Measurements from ENCODE around the gene JAG1. TPM values are rescaled to one million over a fixed set of nuclear protein-coding genes. Genes with fewer than 3 reads are reported as not detected.

JAG1 gene
- polyA plus RNA-seq, 3 donors = 0.70 to 6.8 (median 0.85) TPM

DNA sequence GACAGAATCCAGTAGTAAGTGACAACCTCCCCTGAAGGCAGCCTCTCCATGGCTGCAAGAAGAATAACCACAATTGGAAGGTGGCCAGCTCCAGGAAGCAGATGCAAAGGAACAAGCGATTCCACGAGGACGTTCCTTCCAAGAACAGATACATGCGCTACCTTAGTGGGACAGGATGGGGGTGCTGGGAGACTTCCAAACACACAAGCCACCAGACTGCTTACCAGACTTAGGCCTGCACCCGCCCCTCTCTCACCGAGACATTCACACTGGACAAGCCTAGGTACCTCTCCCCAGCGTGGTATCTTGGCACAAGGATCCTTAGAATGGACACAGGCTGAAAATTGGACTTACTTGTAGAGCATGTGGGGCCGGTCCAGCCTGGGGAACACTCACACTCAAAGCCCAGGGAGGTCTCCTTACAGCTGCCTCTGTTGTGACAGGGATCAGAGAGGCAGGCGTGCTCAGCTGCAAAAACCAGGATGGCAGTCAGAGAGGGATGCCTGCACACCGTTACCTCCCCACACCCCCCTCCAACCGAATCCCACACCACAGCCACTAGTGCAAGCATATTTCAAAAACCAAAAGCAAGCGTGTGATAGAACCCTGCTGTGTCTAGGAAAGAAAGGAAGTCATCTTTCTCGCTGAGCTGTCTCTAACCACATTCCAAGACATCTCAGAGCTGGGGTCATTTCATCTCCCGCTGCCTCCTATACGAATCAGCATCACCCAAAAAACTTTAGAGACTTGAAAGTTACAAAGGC lies 22.4 kb downstream of the JAG1 start:
- H2AFZ ChIP-seq (ENCODE audit: insufficient read depth, low read depth, low read length, poor library complexity, severe bottlenecking) = no peak overlapping the region
- Mint-ChIP-seq H3K4me3 (no peak overlapping the region), H3K27ac (no peak overlapping the region), H3K27me3 (ENCODE audit: low read depth in 3 of 3) (peaks cover 0 to 3% (median 2%) of the 10 kb centered on the region in 3 donors), H3K36me3 (peaks cover 87 to 93% of the 10 kb centered on the region in 2 donors), H3K9me3 (peaks cover 0 to 2% (median 0%) of the 10 kb centered on the region in 7 donors), H3K4me1 (no peaks in the 10 kb centered on the region)
- no peak overlapping the region for H3K4me3 ChIP-seq (replicated peaks in 1 of 3; ENCODE audit: low read depth in 2 of 3, low read length in 3 of 3)
- H3K9me3 ChIP-seq (replicated peaks in 1 of 2; ENCODE audit: control insufficient read depth in 1 of 2, insufficient read depth in 1 of 2, low read length in 2 of 2) = no peaks in the 10 kb centered on the region
- no peak overlapping the region for H3K4me2 ChIP-seq (replicated peaks; ENCODE audit: extremely low read depth, low read length, poor library complexity, severe bottlenecking)
- no peak overlapping the region for H3K9ac ChIP-seq (ENCODE audit: insufficient read depth, low read length, poor library complexity, severe bottlenecking)
- peaks cover 62 to 93% of the 10 kb centered on the region in 2 donors for H3K36me3 ChIP-seq (replicated peaks in 1 of 2; ENCODE audit: control insufficient read depth in 1 of 2, insufficient read depth in 2 of 2, low read length in 2 of 2)
- H3K27me3 ChIP-seq (ENCODE audit: control insufficient read depth in 2 of 2, insufficient read depth in 2 of 2, low read length in 2 of 2) = no peaks in the 10 kb centered on the region
- no peak for TF ChIP-seq CTCF (IDR thresholded peaks at IDR 0.05)
- H3K79me2 ChIP-seq (ENCODE audit: insufficient read depth, low read length) = no peaks in the 10 kb centered on the region
- WGBS (ENCODE audit: insufficient coverage) = 94% methylated on average over 2 of the region's 15 CpGs
- no peak overlapping the region for H3K27ac ChIP-seq (ENCODE audit: low read depth in 1 of 2, low read length in 2 of 2)
- DNase-seq = no peak
- intact Hi-C loops (cut with micrococcal nuclease) = no loop called here
- no peaks in the 10 kb centered on the region for H4K20me1 ChIP-seq (ENCODE audit: insufficient read depth, low read length)
- no peaks in the 10 kb centered on the region for H3K4me1 ChIP-seq (ENCODE audit: control insufficient read depth in 1 of 2, insufficient read depth in 2 of 2, low read length in 2 of 2)

GRCh38 chr20:10649797-10650160 lies 24.0 kb downstream of the JAG1 start:
- Mint-ChIP-seq H3K4me3 (no peak overlapping the region), H3K4me1 (no peaks in the 10 kb centered on the region), H3K36me3 (peaks cover 88 to 93% of the 10 kb centered on the region in 2 donors), H3K27ac (peak overlapping the region in 1 of 7 donors; percentile 12), H3K27me3 (ENCODE audit: low read depth in 3 of 3) (peaks cover 0 to 3% (median 2%) of the 10 kb centered on the region in 3 donors), H3K9me3 (peaks cover 0 to 2% (median 0%) of the 10 kb centered on the region in 7 donors)
- no peaks in the 10 kb centered on the region for H3K79me2 ChIP-seq (ENCODE audit: insufficient read depth, low read length)
- intact Hi-C loops (cut with micrococcal nuclease) = no loop called here
- no peaks in the 10 kb centered on the region for H3K27me3 ChIP-seq (ENCODE audit: control insufficient read depth in 2 of 2, insufficient read depth in 2 of 2, low read length in 2 of 2)
- TF ChIP-seq CTCF (IDR thresholded peaks at IDR 0.05) = no peak
- H4K20me1 ChIP-seq (ENCODE audit: insufficient read depth, low read length) = no peaks in the 10 kb centered on the region
- H3K9ac ChIP-seq (ENCODE audit: insufficient read depth, low read length, poor library complexity, severe bottlenecking) = no peak overlapping the region
- H3K36me3 ChIP-seq (replicated peaks in 1 of 2; ENCODE audit: control insufficient read depth in 1 of 2, insufficient read depth in 2 of 2, low read length in 2 of 2) = peaks cover 64 to 93% of the 10 kb centered on the region in 2 donors
- H3K27ac ChIP-seq (ENCODE audit: low read depth in 1 of 2, low read length in 2 of 2) = no peak overlapping the region
- no peak overlapping the region for H3K4me2 ChIP-seq (replicated peaks; ENCODE audit: extremely low read depth, low read length, poor library complexity, severe bottlenecking)
- no peak overlapping the region for H3K4me3 ChIP-seq (replicated peaks in 1 of 3; ENCODE audit: low read depth in 2 of 3, low read length in 3 of 3)
- DNase-seq = no peak
- no peaks in the 10 kb centered on the region for H3K4me1 ChIP-seq (ENCODE audit: control insufficient read depth in 1 of 2, insufficient read depth in 2 of 2, low read length in 2 of 2)
- WGBS (ENCODE audit: insufficient coverage) = 100% methylated on average over 3 of the region's 3 CpGs
- H2AFZ ChIP-seq (ENCODE audit: insufficient read depth, low read depth, low read length, poor library complexity, severe bottlenecking) = no peak overlapping the region
- H3K9me3 ChIP-seq (replicated peaks in 1 of 2; ENCODE audit: control insufficient read depth in 1 of 2, insufficient read depth in 1 of 2, low read length in 2 of 2) = no peaks in the 10 kb centered on the region
